GM23248 (cell line): ENCODE measurements around the gene KLHL36. TPM values are rescaled to one million over a fixed set of nuclear protein-coding genes. Genes with fewer than 3 reads are reported as not detected.

Source experiments
- DNase-seq: peaks from one replicate; pipeline ENCODE4 v3.0.0-alpha.2; 2015
- H2AFZ ChIP-seq: fragments of 200-600 bp; sonication (generic); 2 replicates; pipeline ENCODE4 v1.6.1; 2016; ENCODE audit warnings: antibody characterized with exemption
- H3F3A ChIP-seq: fragments of 200-600 bp; sonication (generic); 2 replicates; pipeline ENCODE4 v1.6.1; 2016; ENCODE audit warnings: mild to moderate bottlenecking, antibody characterized with exemption, mixed run types; ENCODE audit not compliant: insufficient read depth
- H3K27ac ChIP-seq: fragments of 200-600 bp; sonication (generic); 2 replicates; pipeline ENCODE4 v1.5.1; 2016; ENCODE audit warnings: mild to moderate bottlenecking
- H3K27me3 ChIP-seq: fragments of 200-600 bp; sonication (generic); replicated peaks from 2 replicates; pipeline ENCODE4 v1.6.1; 2016; ENCODE audit warnings: mild to moderate bottlenecking; ENCODE audit not compliant: insufficient read depth
- H3K36me3 ChIP-seq: fragments of 200-600 bp; sonication (generic); 2 replicates; pipeline ENCODE4 v1.6.1; 2016; ENCODE audit warnings: low read depth, mild to moderate bottlenecking
- H3K4me1 ChIP-seq: fragments of 200-600 bp; sonication (generic); 2 replicates; pipeline ENCODE4 v1.6.1; 2016; ENCODE audit warnings: mild to moderate bottlenecking; ENCODE audit not compliant: insufficient read depth
- H3K4me2 ChIP-seq: fragments of 200-600 bp; sonication (generic); one replicate; pipeline ENCODE4 v1.6.1; 2016; ENCODE audit warnings: mild to moderate bottlenecking; ENCODE audit not compliant: unreplicated experiment
- H3K4me3 ChIP-seq: fragments of 200-600 bp; sonication (generic); 2 replicates; pipeline ENCODE4 v1.5.1; 2016; ENCODE audit warnings: mild to moderate bottlenecking
- H3K79me2 ChIP-seq: fragments of 200-600 bp; sonication (generic); 2 replicates; pipeline ENCODE4 v1.6.1; 2016; ENCODE audit warnings: mild to moderate bottlenecking; ENCODE audit not compliant: insufficient read depth
- H3K9ac ChIP-seq: fragments of 200-600 bp; sonication (generic); 2 replicates; pipeline ENCODE4 v1.6.1; 2016; ENCODE audit warnings: mild to moderate bottlenecking
- H3K9me2 ChIP-seq: fragments of 200-600 bp; sonication (generic); 2 replicates; pipeline ENCODE4 v1.6.1; 2016; ENCODE audit warnings: mixed run types, mild to moderate bottlenecking, moderate library complexity; ENCODE audit not compliant: insufficient read depth
- H3K9me3 ChIP-seq: fragments of 200-600 bp; sonication (generic); one replicate; pipeline ENCODE4 v1.6.1; 2017; ENCODE audit warnings: low read depth
- H4K20me1 ChIP-seq: fragments of 200-600 bp; sonication (generic); 2 replicates; pipeline ENCODE4 v1.6.0; 2016; ENCODE audit not compliant: insufficient read depth
- EZH2 ChIP-seq: fragments of 200-600 bp; sonication (generic); IDR thresholded peaks from 2 replicates; pipeline ENCODE4 v1.6.1; 2018; ENCODE audit warnings: antibody characterized with exemption, mild to moderate bottlenecking; ENCODE audit not compliant: insufficient read depth, poor library complexity, severe bottlenecking
- EZH2phosphoT487 ChIP-seq: fragments of 200-600 bp; sonication (generic); IDR thresholded peaks from 2 replicates; pipeline ENCODE4 v1.6.1; 2018; ENCODE audit warnings: antibody characterized with exemption, moderate library complexity, mild to moderate bottlenecking, low read depth; ENCODE audit not compliant: insufficient read depth
- WGBS, 2 experiments: methylation state at CpG; one replicate each; pipeline ENCODE4 v1.1.6; 2015 to 2017; ENCODE audit warnings: low lambda C conversion rate in 2 of 2, low coverage in 1 of 2; ENCODE audit errors: missing lambda C conversion rate in 2 of 2; 5-methylcytosine and 5-hydroxymethylcytosine counted together
- in situ Hi-C: fragments of 300-500 bp; cut with MboI; formaldehyde crosslinking; loops from 2 replicates; pipeline ENCODE4 v1.15.0; 2020
- polyA plus RNA-seq: library from polyadenylated mRNA; unstranded; fragments of >200 nt; fragmentation: Nextera tagmentation; extraction: Ambion mirVana; gene quantifications from 2 replicates; pipeline ENCODE4 v1.2.1, GENCODE V29; 2016
- total RNA-seq: library from RNA; depleted of rRNA; stranded (reverse); fragments of >200 nt; shearing (Covaris generic); gene quantifications from 2 replicates; pipeline ENCODE4 v1.2.3, GENCODE V29; 2014; rRNA removed

KLHL36 gene
- total RNA-seq: 68.0 and 83.9 TPM in 2 replicates
- 18.1 and 20.5 TPM in 2 replicates for polyA plus RNA-seq

DNA sequence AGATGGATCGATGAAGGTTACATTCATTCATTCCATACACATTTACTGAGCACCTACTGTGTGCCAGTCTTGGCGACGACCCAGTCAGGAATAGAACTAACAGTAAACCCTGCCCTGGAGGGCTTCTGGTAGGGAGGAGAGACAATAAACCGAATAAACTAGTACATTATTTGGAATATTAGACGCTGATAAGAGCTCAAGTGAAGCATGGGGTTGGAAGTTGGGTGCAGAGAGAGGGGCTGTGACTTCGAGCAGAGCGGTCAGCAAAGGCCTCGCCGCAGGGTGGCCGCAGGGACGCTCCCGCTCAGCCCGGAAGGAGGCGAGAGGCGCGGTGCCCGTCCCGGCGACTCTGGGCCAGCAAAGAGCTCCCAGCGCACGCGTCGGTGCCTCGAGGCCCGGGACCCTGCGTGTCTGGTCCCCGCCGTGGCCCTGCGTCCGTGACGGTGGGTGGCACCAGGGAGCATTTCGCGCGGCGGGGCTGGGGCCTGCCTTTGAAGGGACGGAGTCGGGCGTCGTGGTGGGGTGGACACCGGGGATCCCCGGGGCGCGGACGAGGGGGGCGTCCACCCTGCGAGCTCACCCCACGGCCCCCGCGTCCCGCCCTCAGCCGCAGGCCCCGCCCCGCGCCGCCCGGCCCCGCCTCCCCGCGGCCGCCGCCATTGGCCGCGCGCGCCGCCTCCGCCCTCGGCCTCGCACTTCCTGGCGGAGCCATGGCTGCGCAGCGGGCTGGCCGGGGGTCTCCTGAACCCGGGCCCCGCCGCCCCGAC lies at the start of gene KLHL36:
KLHL36 (plus strand) TSS at position 684 of the 767 bp plus-strand sequence. CDS start 2,357 bp downstream, outside the sequence.
- peaks cover 13% of the 10 kb centered on the region for H3K79me2 ChIP-seq
- H4K20me1 ChIP-seq: no peaks in the 10 kb centered on the region
- H2AFZ ChIP-seq: peak within 1 kb of the TSS; percentile 97
- H3K27me3 ChIP-seq: no peaks in the 10 kb centered on the region
- no peaks in the 10 kb centered on the region; the same call in 1 of the 2 replicates for H3K36me3 ChIP-seq
- peak within 1 kb of the TSS; percentile 13 for H3K27ac ChIP-seq
- peak within 1 kb of the TSS; percentile 76 for H3K9ac ChIP-seq
- peaks cover 40% of the 10 kb centered on the region for H3K4me1 ChIP-seq
- in situ Hi-C loops: no loop called here
- H3K9me3 ChIP-seq: no peaks in the 10 kb centered on the region
- peak within 1 kb of the TSS; percentile 74 for H3K4me3 ChIP-seq
- DNase-seq: peak; percentile 78
- TF ChIP-seq EZH2phosphoT487 (no peak), EZH2 (no peak)
- H3K4me2 ChIP-seq: peak within 1 kb of the TSS; percentile 71
- 4 to 8% methylated on average over 25 to 44 of the region's 77 CpGs for WGBS, 2 experiments
- peaks cover 26% of the 10 kb centered on the region for H3F3A ChIP-seq
- H3K9me2 ChIP-seq: no peaks in the 10 kb centered on the region

DNA sequence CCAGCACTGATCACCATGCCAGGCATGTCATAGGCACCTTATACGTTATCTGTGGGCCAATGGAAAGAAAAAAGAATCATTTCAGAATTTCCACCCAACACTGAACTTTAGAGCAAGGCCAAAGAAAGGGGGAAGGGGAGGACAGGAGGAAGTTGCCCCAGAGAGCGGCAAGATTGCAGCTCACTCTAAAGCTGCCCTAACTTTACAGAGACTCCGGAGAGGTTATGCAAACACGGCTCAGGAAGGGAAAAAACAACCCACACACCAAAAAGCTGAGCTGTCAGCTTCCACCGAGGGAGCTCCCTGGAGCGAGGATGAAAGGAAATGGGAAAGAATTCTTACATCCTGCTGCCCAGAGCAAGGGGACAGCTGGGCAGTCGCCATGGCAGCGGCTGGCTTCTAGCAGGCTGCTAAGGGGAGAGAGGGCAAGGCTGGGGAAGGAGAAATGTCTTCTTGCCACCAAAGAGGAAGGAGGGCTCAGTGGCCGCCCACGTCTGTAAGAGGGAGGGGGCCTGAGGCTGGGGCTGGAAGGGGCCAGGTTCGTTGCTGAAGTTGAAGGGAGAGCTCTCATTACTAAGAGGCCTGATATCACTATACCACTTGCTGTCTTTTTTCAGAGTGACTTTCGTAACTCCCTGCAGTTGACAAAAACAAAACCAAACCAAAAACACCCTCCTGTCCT lies 48.6 kb upstream of the KLHL36 start:
- no peaks in the 10 kb centered on the region for H3K9me3 ChIP-seq
- in situ Hi-C loops: no loop called here
- H3K9ac ChIP-seq: peak overlapping the region; percentile 75
- peak overlapping the region; percentile 58 for H2AFZ ChIP-seq
- TF ChIP-seq EZH2 (no peak), EZH2phosphoT487 (no peak)
- peak overlapping the region; percentile 89 for H3K27ac ChIP-seq
- peak; percentile 87 for DNase-seq
- H3K36me3 ChIP-seq: no peaks in the 10 kb centered on the region
- no peaks in the 10 kb centered on the region for H3K9me2 ChIP-seq
- H3K4me2 ChIP-seq: peak overlapping the region; percentile 93
- no peaks in the 10 kb centered on the region for H3K27me3 ChIP-seq
- 9 to 15% methylated on average over 11 to 12 of the region's 12 CpGs for WGBS, 2 experiments
- peak overlapping the region; percentile 57 for H3K4me3 ChIP-seq
- H3F3A ChIP-seq: peaks cover 39% of the 10 kb centered on the region
- no peaks in the 10 kb centered on the region for H4K20me1 ChIP-seq
- H3K79me2 ChIP-seq: peaks cover 81% of the 10 kb centered on the region
- H3K4me1 ChIP-seq: peaks cover 46% of the 10 kb centered on the region

DNA sequence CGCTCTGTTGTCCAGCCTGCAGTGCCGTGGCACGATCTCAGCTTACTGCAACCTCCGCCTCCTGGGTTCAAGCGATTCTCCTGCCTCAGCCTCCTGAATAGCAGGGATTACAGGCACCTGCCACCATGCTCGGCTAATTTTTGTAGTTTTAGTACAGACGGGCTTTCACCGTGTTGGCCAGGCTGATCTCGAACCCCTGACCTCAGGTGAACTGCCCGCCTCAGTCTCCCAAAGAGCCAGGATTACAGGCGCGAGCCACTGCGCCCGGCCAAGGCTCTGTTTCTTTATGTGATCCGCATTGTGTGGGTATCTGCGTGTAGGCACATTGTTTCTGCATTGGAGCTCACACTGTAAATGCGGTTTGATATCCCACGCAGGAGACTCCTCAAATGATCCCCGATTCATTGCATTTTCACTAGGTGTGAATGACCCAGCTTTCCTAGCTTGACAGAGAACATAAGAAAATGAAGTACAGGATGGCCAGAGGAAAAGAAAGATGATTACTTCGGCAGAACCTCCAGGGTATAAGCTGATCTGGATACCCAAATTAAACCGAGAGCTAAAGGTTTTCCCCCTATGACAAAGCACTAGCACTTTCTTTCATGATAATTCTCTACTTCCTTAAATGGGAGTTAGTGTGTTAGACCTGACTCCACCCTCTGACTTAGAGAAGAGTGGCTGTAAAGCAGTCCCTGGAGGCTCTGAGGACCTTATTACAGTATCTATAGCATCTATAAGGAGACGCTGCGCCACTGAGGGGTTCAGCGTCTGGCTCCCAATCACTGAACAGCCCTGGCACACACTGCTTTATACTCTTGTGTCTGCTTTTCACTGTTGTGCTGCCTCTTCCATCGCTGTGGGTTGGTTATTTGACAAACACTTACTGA lies 47.7 kb upstream of the KLHL36 start:
- H2AFZ ChIP-seq: no peak overlapping the region
- TF ChIP-seq EZH2phosphoT487: no peak
- TF ChIP-seq EZH2: no peak
- H3F3A ChIP-seq: peaks cover 41% of the 10 kb centered on the region
- peak overlapping the region; percentile 57; the same call in 1 of the 2 replicates for H3K4me3 ChIP-seq
- in situ Hi-C loops: no loop called here
- peak overlapping the region; percentile 93 for H3K4me2 ChIP-seq
- DNase-seq: peak; percentile 40
- H3K27ac ChIP-seq: peak overlapping the region; percentile 89
- no peaks in the 10 kb centered on the region for H3K27me3 ChIP-seq
- peaks cover 46% of the 10 kb centered on the region for H3K4me1 ChIP-seq
- WGBS, 2 experiments: 85 to 87% methylated on average over 25 of the region's 25 CpGs
- no peaks in the 10 kb centered on the region for H4K20me1 ChIP-seq
- peaks cover 81% of the 10 kb centered on the region for H3K79me2 ChIP-seq
- no peaks in the 10 kb centered on the region for H3K9me2 ChIP-seq
- no peaks in the 10 kb centered on the region for H3K9me3 ChIP-seq
- H3K9ac ChIP-seq: peak overlapping the region; percentile 75
- no peaks in the 10 kb centered on the region for H3K36me3 ChIP-seq

DNA sequence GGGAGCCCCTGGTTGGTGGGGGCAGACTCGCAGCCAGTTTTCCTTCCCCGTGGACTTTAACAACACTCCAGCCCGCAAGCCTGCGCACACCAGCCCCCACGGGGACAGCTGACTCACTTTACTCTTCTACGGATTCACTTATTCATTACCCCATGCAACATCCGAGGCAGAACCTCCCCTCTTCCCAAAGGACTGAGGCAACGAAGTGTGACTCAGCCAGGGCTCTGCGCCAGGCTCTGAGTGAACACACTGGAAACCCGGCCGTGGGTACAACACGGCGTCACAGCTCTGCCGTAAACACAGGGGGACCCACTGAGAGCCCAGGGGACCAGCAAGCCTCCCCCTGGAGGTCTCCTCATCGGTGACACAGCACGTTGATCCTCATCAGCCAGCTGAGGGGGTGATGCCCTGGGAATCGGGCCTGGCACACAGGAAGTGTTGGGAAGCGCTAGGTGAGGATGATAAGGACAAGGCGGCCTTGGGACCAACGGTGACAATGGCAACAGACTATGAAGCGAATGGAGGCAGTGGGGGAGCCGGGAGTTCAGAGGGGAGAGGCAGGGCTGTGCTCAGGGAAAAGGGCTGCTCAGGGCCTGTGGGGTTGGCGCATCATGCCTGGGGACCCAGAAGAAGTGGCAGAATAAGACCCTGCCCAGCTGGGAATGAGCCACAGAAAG lies 45.0 kb upstream of the KLHL36 start:
- TF ChIP-seq EZH2 (no peak), EZH2phosphoT487 (no peak)
- Histone ChIP-seq H4K20me1 (no peaks in the 10 kb centered on the region), H3K79me2 (peaks cover 81% of the 10 kb centered on the region), H3K36me3 (no peaks in the 10 kb centered on the region), H3K27ac (peak overlapping the region; percentile 89), H3K4me1 (peaks cover 46% of the 10 kb centered on the region), H2AFZ (no peak overlapping the region), H3K9me3 (no peaks in the 10 kb centered on the region), H3K27me3 (no peaks in the 10 kb centered on the region), H3K9me2 (no peaks in the 10 kb centered on the region), H3K4me3 (peak overlapping the region; percentile 33; the same call in 1 of the 2 replicates), H3K4me2 (peak overlapping the region; percentile 51), H3F3A (peaks cover 44% of the 10 kb centered on the region), H3K9ac (peak overlapping the region; percentile 73)
- in situ Hi-C loops: no loop called here
- WGBS, 2 experiments: 20 to 22% methylated on average over 23 of the region's 23 CpGs
- DNase-seq: peak; percentile 99
